Loucy (cell line): ENCODE data around the gene SIMC1.
"Not testable (repeated sequence)": the region's sequence is repeated elsewhere in the genome, so short reads cannot be mapped to it uniquely, and the experiment has no call there.

Experiments used
- EZH2phosphoT487 ChIP-seq: fragments of 200-600 bp; IDR thresholded peaks from 2 replicates; pipeline ENCODE4 v1.6.1; 2018; ENCODE audit warnings: antibody characterized with exemption, mild to moderate bottlenecking, moderate library complexity, borderline replicate concordance
- TF ChIP-seq, protein P1 (sequence below): fragments of 200-600 bp; sonication (generic); conservative IDR thresholded peaks from 2 replicates; pipeline ENCODE4 v1.5.1; 2014; ENCODE audit warnings: mild to moderate bottlenecking, antibody characterized with exemption, low read length

DNA sequence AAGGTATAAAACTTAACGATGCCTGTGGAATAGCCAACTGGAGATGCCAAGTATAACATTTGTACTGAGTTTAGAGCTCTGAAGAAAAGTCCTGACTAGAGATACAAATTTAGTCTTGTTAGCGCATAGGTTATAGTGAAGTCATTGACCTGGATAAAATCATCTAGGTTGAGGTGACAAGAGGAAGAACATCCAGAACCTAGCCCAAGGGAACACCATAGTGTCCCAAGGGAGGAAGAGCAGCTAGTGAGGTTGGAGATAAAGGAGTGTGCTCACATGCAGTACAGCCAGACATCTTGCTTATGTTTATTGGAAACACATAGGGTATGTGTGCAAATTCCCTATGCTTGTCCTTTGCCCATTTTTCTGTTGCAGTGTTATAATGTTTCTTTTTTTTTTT is 6.1 kb downstream of the SIMC1 start:
- TF ChIP-seq, protein P1, sequence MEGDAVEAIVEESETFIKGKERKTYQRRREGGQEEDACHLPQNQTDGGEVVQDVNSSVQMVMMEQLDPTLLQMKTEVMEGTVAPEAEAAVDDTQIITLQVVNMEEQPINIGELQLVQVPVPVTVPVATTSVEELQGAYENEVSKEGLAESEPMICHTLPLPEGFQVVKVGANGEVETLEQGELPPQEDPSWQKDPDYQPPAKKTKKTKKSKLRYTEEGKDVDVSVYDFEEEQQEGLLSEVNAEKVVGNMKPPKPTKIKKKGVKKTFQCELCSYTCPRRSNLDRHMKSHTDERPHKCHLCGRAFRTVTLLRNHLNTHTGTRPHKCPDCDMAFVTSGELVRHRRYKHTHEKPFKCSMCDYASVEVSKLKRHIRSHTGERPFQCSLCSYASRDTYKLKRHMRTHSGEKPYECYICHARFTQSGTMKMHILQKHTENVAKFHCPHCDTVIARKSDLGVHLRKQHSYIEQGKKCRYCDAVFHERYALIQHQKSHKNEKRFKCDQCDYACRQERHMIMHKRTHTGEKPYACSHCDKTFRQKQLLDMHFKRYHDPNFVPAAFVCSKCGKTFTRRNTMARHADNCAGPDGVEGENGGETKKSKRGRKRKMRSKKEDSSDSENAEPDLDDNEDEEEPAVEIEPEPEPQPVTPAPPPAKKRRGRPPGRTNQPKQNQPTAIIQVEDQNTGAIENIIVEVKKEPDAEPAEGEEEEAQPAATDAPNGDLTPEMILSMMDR: not testable (repeated sequence)
- not testable (repeated sequence) for TF ChIP-seq EZH2phosphoT487
